GM21515 (cell line): ENCODE results near the gene UBXN11.
"Not testable (repeated sequence)": the region's sequence is repeated elsewhere in the genome, so short reads cannot be mapped to it uniquely, and the experiment has no call there.

ENCODE experiments used
- ATAC-seq: cut with Tn5 transposase; IDR thresholded peaks from one replicate; pipeline ENCODE4 v1.9.1; 2021; ENCODE audit not compliant: unreplicated experiment

UBXN11 gene

DNA sequence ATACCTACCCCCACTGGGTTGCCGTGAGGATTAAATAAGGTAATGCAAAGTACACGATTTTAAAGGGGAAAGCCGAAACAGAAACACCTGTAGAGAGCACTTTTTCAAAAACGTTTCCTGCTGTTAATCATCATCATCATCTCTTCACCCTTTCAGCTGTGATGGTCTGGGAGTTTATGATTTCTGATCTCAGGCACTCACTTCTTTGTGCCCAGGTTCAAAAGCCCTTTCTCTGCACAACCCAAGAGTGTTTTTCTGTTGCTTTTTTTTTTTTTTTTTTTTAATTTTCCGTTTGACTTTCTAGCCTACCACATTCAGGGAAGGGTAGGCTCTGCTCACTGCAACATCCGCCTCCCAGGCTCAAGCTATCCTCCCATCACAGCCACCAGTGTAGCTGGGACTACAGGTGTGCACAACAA lies 936 bp upstream of the UBXN11 start:
- no peak for ATAC-seq

DNA sequence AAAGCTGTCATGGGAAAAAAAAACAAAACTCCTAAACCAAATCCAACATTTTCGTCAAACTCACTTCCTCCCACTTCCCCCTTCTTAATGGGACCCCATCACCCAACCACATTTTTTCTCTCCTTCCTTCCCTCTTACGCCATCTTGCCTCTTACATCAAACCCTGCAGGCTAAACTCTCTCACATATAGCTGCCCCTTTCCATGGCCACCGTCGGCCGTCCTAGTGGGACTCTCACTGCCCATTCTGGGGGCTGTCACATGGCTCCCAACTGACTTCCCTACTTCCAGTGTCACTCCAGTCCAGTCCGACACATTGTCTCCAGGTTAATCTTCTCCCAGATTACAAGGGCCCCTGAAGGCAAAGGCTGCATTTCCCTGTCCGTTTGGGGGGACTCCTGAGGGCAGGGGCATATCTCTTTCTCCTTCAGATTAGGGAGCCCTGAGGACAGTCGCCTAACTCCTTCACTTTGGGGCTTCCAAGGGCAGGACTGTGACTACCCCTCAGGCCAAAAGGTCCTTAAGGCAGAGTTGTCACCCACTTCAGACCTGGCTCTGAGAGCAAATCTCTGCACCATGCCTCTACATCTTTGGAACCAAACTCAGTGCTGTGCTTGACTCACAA lies 658 bp downstream of the UBXN11 start:
- peak; percentile 5 for ATAC-seq

DNA sequence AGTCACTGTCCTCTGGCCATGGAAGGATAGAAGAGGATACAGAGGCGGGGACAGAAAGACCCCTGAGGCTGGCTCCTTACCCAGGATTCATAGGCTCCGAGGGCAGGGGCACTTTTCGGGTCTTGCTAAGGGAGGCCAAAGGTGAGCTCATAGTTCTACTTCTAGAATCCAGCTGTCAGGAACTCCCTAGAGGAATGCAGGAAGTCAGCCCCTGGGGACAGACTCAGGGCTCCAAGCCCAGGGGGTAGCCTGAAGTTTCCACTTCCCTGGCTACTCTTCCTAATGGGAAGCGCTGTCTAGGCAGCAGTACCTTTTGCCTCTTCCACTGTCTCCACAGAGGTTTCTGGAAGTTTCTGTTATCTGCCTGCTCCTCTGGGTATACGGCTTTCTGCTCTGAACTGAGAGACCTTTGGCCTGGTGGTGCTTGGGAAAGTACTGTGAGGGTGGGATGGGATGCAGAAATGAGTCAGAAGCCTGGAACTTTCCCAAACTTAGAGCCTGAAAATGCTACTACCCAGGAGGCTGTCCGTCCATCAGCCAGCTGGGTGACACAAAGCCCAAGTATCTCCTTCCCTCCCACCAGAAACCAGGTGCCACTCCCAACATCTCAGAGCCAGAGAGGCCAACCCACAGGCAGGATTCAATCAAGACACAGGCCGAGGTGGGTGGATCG lies 3.6 kb downstream of the UBXN11 start:
- ATAC-seq: no peak

DNA sequence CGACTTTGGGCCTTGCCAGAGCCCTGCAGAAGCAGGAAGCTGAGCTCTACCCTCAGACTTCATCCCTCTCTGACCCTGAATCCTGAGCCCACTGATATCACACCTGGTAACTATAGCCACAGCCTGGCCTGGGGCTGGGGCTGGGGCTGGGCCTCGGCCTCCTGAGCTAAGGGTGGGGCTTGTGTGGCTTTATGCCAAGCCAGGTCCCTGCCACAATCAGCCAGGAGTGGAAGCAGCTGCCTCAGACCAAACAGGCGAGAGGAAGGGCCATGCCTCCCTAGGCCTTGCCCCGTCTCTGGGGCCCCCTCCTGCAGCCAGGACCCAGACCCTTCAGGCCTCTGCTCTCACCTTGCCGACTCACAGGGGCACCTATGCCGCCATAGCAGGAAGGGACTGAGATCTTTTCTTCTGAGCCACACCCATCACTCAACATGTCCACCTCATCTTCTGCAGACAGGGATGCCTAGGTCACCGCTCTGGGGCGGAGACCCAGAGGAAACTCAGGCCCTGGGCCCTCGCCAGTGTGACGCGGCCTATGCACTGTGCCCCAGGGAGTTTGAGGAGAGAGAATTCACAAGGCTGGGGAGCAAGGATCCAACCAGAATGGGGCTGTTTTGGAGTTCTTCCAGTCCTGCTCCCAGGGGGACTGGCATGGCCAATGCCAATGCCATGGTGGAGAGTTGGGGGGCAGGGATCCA lies 5.7 kb downstream of the UBXN11 start:
- ATAC-seq: no peak

DNA sequence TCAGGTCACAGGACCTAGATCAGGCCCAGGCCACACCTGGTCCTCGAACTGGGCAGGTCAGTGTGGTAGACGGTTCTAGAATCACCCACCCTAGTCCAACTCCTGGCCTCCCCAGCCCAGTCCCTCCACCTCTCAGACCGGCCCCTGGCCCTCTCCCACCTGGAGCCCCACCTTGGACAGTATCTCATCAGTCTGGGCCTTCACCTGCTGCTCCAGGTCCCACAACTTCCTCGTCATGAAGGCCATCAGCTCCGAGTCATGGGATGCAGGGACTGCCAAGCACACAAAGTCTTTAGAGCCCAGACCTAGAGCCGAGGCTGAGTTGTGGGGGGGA lies 8.7 kb downstream of the UBXN11 start:
- no peak for ATAC-seq

DNA sequence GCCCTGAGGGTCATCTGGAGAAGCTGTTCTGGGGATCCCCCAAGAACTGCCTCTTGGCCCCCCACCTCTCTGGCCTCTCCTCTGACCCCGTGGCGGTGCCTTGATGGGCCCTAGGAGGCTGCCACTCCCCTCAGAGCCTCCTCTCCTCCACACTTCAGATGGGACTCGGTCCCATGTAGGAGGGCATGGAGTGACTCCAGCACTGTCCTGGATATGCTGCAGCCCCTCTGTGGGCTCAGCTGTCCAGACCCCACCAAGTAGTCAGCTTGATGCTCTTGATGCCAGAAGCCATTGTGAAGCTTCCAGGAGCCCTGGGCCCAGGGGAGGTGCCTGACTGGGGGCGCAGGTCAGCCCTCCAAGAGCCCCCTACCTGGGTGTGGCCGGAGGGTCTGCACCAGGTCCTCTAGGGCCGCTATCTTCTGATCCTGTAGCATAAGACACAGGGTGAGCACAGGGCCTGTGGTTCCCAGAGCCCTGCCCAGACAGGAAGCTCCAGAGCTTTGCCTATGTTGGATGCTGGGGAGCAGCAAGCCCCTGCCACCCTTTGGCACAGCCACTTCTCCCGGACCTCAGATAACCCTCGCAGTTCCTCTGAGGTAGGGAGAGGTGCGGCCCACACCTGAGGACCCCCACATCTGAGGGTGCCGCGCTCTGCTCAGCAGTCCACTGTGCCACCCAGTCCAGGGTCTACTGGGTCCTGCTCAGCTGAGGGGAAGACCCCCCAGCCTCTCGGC lies 9.2 kb downstream of the UBXN11 start:
- no peak for ATAC-seq

DNA sequence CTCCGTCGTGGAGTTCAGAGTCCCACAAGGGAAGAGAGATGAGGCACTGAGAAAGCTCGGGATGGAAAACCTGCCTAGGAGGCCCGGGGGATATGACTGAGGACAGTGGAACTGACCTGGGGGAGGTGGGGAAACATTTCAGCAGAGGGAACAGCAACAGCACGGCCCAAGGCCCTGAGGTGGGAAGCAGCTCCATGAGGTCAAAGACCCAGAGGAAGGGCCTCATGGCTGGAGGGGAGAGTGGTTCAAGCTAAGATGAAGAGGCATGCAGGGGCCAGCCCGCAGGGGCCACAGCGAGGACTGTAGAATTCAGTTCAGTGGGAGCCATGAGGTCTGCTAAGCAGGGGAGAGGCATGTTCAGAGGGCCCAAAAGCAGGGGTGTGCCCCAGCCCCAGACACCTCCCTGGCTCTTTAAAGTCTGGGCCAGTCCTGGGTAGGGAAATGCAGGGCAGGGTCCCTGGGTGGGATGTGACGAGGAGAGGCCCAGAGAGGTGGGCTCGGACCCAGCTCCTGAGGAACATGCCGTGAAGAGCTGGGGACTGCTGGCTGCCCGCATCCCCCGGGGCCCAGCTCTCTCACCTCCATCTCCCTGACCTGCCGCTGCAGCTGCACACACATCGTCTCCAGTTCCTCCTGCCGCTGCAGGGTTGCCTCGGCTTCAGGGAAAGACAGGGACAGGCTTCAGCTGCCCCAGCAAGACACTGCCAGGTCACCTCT lies 9.9 kb downstream of the UBXN11 start:
- no peak for ATAC-seq

DNA sequence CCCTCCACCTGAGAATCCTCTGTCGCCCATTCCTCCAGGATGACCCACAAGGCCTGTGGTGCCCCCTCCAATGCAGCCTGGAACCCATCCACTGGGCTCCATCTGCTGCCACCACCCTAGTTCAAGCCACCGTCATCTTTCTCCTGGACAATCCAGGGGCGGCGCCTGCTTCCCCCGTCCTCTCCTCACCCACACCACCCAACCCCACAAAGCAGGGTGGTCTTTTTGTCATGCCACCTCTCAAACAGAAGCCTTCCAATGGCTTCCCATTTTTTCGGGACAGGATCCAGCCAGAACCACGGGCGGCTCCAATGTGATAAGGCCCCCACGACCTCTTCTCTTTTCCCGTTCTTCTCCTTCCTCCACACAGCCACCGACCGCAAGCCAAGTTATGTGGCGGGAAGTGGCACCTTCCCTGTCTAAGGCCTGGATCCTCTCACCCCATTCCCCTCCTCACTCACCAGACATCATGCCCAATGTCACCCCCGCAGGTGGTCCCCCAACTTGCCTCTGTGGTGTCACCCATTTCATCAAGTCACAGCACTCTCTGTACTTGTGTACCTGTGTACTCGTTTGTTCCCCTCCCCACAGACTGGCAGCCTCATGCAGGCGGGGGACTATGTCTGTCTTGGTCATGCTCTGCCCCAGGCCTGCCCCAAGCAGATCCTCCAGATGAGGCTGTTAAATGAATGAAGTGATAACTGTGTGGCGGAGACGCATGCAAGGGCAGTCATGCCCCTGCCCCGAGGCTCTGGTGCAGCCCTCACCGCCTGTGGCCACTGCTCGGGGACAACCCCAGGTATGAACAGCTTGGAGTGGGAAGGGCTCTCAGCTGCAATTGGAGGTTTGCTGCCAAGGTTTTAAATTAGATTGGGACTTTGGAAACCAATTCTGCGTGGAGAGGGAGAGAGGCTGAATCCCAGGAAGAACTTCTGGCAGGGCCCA lies 11.0 kb downstream of the UBXN11 start:
- ATAC-seq: no peak

DNA sequence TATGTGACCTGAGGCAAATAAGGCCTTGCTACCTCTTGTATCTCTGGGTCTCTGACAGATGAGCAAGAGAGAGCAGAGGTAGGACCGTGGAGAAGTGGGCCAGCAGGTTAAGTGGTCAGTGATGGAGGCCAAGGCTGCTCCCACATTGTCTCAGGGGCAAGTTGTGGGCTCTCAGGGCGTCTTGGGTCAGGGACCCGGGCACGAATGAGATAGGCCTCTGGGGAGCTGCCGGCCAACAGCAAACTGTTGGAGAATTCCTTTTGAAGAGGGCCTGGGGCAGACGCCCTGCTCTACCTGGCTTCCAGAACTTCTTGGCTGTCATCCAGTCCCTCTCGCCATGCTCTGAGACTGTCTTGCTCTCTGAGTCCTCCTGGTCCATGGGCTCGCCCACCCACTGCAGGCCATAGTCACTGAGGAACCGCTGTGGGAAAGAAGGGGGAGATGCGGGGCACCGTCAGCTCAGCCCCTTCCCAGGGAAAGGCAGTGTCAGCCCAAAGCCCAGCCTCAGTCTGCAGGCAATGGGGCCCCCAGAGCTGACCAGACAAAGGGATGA lies 12.4 kb downstream of the UBXN11 start:
- ATAC-seq: no peak

DNA sequence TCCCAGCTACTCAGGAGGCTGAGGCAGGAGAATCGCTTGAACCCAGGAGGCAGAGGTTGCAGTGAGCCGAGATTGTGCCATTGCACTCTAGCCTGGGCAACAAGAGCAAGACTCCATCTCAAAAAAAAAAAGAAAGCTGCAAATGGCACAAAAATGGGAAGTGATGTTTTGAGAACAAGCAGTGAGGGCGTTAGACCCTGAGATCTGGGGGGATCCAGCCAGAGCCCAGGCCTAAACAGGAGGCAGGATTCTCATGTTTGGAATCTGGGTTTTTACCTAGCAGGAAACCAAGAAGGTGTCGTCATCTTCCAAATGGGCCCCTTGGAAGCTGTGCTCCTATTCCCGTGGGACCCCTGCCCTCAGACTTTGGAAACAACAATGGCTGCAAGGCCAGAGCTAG lies 13.7 kb downstream of the UBXN11 start:
- ATAC-seq: not testable (repeated sequence)

DNA sequence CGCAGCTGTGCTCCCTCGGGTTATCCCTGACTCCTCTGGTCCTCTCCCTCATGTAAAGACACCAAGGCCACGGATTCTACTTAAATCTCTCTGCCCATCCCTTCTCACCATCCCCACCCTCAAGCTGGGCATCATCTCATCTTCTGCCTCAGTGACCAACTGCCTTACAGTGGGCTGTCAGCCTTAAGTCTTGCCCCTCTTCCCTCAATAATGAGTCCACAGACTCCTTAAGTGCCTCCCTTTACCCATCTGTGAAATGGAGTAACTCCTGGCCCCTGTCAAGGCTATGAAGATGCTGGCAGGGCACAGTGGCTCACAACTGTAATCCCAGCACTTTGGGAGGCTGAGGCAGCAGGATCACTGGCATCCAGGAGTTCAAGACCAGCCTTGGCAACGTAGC lies 14.5 kb downstream of the UBXN11 start:
- no peak for ATAC-seq

DNA sequence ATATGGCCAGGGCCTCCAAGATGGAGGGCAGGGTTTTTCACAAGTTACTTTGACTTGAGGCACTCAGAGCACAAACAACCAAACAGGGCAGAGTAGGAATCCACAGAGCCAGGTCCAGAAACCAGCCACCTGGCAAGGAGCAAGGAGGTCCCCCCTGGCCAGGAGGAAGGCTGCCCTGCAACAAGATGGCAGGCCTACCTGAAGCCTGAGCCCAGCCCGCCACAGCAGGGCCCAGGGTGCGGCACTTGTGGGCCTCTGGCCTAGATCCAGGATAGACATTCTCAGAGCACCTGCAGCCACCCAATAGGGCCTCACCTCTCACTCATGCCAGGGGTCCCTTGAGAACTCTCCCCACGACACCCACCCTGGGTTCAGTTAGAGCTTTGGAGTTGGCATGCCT lies 15.0 kb downstream of the UBXN11 start:
- no peak for ATAC-seq

DNA sequence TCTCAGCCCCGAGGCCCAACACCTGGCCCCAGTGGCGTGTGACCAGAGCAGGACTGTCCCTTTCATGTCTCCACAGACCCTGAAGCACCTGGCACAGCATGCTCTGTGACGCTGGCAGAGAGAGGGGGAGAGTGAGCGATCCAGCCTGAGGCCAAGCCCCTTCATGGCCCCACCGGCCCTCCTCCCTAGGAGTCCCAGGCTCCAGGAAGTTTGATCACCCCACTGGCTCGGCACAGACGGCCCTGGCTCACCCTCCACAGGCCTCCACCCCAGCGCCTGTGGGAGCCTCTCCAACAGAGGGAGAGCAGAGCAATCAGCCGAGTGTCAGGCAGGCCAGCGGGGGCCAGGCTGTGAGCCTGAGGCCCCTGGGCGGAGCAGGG lies 15.6 kb downstream of the UBXN11 start:
- no peak for ATAC-seq

DNA sequence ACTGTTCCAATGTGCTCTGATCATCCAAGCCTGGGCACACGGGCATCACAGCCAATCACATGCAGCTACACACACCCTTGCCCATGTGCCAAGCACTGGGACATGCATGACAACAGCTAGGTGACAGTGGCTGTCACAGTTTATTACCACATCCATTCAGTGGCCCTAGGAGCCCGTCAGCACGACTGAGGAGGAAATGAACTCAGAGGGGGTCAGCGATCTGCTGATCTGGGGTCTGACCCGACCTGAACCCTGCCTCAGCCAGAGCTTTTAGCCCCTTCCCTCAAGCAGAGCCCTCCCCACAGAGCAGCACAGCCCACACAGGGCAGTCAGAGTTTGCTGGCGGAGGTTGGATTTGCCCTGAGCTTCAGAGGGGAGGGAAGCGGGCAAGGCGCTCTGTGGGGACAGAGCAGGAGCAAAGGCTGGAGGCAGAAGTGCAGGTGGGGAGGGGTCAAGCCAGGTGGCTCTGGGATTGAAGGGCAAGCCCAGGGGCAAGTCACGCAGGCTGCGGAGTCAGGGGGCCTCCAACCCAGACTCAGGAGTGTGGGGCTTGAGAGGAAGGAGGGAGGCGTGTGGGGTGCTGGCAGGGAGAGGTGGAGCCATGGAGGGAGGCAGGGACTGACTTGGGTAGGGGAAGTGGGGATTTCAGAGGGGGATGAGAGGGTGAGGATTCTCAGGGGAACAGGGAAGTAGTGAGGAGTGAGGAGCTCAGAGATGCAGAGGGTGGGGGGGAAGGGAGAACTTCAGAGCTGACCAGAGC lies 16.1 kb downstream of the UBXN11 start:
- no peak for ATAC-seq

DNA sequence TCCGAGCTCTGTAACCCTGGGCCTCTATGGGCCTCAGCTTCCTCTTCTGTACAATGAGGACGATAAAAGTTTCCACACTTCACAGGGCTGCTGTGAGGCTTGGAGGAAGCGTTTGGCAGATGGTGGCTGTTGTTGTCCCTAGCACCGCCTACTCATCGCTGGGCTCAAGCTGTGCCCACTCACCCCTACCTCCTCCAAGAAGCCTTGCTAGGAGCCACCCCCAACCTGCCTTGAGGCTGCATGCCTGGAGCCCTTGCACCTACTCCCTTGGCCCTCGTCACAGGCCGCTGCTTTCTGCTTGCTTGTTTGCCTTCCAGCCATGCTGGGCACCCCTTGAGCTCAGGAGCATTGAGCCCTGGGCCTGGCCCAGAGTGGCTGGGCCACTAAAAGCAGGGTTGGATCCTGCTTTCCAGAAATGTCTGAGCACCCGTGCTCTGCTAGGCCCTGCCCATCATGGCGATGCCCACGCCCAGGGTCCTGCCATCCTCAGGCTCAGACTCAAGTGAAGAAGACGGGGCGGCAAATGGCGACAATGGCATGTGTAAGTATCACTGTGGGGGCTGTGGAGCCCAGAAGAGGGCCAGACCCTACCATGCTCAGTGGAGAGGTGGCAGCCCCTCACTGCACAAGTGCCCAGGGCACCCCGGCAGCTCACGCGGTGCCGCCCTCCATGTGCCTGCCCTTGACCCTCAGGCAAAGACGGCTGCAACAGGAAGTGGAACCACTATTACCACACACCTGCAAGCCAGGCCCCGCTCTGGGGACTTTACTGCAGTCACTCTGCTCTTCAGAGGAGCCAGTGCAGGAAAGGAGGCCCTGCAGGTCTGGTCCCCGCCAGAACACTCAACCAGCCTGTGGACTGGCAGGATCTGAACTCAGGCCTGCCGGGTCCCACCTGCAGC lies 17.0 kb downstream of the UBXN11 start:
- peak; percentile 32 for ATAC-seq

DNA sequence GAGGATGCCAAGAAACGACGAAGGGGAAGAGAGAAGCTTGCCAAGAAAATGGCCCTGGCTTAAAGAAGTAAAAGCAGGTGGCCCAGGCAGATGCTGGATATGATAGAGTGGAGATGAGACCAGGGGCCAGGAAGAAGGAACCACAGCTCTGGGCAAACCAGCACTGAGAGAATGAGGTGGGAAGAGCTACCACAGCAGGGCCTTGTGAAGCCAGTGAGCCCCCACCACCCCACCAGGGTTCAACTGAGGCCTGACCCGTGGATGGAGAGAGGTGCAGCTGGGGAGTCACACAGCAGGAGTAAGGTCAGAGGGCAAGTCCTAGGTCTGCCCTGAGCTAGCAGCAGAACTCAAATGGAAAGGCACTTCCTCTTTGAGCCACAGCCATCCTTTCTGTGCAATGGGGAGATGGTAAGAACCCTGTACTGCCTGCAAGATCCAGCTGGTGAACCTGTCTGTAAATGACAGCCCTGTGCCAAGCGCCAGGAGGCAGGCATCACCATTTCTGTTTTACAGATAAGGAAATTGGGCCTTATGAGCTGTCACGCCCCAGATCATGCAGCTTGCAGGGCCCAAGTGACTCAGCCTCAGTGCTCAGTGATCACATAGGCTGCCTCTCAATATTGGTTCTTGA lies 18.0 kb downstream of the UBXN11 start:
- no peak for ATAC-seq

DNA sequence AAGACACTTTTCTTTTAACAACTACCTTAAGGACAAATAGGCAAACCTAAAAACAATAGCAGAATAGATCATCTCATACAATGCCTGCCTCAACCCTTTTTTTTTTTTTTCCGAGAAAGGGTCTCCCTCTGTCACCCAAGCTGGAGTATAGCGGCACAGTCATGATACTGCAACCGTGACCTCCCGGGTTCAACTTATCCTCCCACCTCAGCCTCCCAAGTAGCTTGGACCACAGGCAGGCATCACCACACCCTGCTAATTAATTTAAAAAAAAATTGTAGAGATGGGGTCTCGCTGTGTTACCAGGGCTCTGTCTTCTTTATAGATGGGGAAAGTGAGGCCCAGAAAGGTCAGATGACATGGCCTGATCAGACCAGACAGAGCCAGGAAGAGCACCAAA lies 18.6 kb downstream of the UBXN11 start:
- ATAC-seq: no peak
